ENCODE data around the gene FAM110D.

GRCh38 chr1:26184086-26184485 is 25.2 kb downstream of the FAM110D start:
- TF ChIP-seq, protein P1, sequence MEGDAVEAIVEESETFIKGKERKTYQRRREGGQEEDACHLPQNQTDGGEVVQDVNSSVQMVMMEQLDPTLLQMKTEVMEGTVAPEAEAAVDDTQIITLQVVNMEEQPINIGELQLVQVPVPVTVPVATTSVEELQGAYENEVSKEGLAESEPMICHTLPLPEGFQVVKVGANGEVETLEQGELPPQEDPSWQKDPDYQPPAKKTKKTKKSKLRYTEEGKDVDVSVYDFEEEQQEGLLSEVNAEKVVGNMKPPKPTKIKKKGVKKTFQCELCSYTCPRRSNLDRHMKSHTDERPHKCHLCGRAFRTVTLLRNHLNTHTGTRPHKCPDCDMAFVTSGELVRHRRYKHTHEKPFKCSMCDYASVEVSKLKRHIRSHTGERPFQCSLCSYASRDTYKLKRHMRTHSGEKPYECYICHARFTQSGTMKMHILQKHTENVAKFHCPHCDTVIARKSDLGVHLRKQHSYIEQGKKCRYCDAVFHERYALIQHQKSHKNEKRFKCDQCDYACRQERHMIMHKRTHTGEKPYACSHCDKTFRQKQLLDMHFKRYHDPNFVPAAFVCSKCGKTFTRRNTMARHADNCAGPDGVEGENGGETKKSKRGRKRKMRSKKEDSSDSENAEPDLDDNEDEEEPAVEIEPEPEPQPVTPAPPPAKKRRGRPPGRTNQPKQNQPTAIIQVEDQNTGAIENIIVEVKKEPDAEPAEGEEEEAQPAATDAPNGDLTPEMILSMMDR (IDR thresholded peaks at IDR 0.05) = no peak
- no peak for TF ChIP-seq POLR2A (IDR thresholded peaks at IDR 0.05)
